Tongue (tissue), 2 donors: ENCODE measurements around the gene LIN37. TPM values are rescaled to one million over a fixed set of nuclear protein-coding genes. Genes with fewer than 3 reads are reported as not detected.
A peak's percentile ranks its signal among the peaks of the same experiment; 100 is the strongest.
"Not testable (repeated sequence)": the region's sequence is repeated elsewhere in the genome, so short reads cannot be mapped to it uniquely, and the experiment has no call there.

ENCODE experiments used
- DNase-seq: peaks from one replicate; pipeline ENCODE4 v3.0.0-alpha.2; 2015
- total RNA-seq: library from RNA; depleted of rRNA; stranded (reverse); fragments of >200 nt; gene quantifications from one replicate; pipeline ENCODE4 v1.2.3, GENCODE V29; 2014

LIN37 gene
- total RNA-seq, 1 donor from 2014 or later = 6.7 TPM

GRCh38 chr19:35789978-35790944 is 41.9 kb downstream of the LIN37 start:
- no peak for DNase-seq

- DNase-seq = no peak
Observed at GRCh38 chr19:35790981-35791813, 42.8 kb downstream of the LIN37 start.

DNA sequence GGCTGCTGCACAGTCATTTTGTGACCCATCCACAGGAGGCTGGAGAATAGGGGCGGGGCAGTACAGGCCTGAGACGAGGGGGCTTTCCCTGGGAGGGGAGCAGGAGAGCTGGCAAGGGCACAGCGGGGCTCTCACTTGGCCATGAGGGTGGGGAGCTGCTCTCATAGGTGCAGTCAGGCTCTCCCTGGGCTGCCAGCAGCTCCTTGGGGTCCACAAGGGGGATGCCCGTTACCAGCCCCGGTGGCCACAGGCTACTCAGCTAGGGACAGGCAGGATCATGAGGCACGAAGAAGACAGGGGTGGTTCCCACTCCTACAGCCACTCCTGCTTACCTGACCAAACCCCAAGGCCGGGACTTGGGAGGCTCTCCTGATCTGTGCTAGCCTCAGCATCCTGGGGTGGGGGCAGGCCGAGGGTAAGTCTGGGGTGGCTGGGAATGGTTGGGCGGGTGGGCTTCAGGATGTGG is 43.5 kb downstream of the LIN37 start:
- no peak for DNase-seq

DNA sequence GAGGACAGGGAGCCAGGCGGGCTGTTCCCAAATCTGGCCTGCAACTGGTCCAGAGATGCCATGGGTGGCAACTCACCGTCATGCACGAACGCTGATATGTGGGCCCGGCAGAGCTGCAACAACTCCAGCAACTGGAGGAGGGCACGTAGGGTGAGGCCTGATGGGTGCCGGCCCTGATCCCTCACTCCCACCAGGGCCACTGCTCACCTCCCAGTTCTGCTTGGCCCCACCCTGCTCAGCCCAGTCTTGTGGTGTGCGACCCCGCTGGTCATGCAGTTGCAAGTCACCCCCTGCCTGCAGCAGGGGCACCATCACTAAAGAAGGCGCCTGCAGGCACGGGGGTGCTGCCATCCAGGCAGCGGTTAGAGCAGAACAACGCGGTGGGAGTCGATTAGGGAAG is 43.9 kb downstream of the LIN37 start:
- DNase-seq = no peak

DNA sequence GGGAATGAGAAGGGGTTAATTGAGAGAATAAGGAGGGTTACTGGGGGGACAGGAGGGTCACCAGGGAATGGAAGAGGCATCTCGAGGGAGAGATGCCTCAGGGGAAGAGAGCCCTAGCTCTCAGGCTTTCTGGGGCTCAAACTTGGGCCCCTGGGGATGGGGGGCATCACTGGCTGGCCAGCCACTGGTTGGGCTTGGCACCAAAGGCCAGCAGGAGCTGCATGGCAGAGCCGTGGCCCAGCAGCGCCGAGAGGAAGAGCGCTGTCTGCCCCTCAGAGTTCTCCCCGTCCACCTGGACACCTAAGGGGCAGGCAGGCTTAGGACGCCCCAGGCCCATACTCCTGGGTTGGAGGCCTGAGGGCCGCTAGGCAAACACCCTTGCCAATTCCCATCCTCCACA is 44.5 kb downstream of the LIN37 start:
- no peak for DNase-seq

DNA sequence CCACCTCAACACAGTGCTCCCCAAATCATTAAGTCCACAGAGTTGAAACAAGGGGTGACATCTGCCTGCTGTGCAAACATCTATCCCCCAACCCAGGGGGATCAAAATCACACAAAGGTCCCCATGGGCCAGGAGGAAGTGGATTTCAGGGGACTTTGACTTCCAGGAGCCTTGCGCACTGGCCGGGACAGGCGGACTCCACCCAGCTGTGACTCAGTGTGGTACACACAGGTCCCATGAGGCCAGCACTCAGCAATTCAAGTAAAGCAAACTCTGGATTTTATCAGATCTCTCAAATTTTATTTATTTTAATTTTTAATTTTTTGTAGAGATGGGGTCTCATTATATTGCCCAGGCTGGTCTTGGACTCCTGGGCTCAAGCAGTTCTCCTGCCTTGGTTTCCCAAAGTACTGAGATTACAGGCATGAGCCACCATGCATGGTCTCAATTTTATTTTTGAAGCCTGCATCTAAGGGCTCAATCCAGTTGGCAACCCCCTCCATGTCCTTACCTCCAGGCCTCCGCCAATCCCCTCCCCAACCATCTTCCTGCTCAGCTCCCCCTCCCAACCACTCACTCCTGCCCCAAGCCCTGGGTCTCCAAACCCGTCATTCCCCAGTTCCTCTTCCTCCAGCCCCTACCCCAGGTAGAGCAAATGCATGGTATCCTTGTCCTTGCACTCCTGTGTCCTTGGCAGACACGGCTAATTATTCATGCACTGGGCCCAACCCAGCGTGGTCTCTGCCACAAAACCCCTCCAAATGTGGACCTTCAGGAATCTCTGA is 45.2 kb downstream of the LIN37 start:
- no peak for DNase-seq

GRCh38 chr19:35795564-35795963 is 47.2 kb downstream of the LIN37 start:
- DNase-seq = not testable (repeated sequence)

DNA sequence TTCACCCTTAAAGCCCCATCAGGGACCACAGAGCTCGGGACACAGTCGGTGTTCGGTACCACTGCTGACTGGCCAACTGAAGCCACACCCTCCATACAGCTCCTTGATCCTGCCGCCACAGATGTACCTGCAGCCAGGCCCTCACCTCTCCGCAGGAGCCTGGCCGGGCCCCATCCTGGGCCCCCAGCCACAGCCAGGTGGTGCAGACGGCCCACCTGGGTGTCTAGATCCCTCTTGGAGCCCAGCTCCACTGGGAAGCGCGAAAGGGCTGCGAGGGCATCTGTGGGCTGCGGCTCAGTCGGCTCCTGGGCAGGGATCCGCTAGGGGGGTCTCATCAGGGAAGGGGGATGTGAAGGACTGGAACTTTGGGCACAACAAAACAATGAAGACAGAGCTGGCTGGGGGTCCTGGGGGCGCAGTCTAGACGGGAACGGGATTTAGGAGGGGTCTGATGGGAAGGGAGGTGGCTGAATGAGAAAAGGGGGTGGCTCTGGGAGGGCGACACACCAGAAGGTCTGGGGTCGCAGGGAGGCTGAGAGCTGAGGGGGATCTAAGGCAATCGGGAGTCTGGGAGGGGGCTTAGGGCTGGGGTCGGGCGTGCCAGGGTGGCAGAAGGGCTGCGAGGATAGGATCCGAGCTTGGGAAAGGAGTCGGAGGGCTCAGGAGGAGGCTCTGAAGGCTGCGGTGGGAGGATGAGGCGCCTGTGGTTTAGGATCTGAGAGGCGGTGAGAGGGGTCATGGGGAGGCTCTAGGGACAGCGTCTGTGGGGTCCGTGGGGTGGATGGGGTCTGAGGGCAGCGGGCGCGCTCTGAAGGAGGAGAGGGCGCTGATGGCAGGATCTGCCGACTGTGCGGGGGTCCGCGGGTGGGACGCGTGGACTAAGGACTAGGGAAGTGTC is 48.5 kb downstream of the LIN37 start:
- DNase-seq = no peak

DNA sequence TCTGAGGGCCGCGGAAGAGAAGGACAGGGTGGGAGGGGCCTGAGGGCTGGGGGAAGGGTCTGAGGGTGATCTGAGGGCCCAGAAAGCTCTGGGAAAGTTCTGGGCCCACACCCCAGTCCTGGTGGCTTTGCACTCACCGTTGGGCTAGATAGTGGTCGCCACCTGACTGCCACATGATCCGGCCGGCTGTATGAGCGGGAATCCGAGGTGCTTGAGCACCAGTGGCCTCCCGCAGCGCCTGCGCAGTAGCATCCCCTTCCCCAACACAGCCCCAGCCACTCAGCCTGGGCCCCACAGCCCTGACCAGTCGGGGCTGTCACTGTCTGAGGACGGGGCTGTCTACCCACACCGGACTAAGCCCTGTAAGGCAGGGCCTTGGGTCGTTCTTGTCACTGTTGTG is 49.3 kb downstream of the LIN37 start:
- peak; percentile 38 for DNase-seq

DNA sequence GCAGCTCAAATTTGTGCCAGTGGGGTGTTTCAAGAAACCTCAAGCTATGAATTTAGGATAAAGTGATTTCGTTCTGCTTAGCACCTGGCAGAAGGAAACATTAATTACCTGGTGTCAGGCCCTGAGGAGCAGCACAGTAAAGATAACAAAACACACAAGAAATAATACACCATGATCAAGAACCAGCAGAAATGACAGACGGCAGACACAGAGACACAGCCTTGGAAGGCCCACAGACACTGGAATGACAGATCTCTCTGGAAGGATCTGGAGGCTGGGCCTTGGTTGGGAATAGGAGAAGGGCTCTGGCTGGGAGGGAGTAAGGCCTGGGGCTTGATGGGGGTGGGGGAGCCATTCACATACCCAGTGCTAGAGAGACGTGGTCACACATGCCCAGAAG is 53.5 kb downstream of the LIN37 start:
- DNase-seq = no peak

Other genes starting within 250 kb of the LIN37 start
- gene DMKN, start 234.9 kb upstream of the LIN37 start, total RNA-seq = 25.7 TPM
- gene SBSN, start 220.3 kb upstream of the LIN37 start, total RNA-seq = 15.6 TPM
- gene GAPDHS, start 215.1 kb upstream of the LIN37 start, total RNA-seq = not detected
- gene TMEM147, start 202.9 kb upstream of the LIN37 start, total RNA-seq = 30.6 TPM
- gene ATP4A, start 184.9 kb upstream of the LIN37 start, total RNA-seq = not detected
- not detected for gene PMIS2, start 162.4 kb upstream of the LIN37 start, total RNA-seq
- 10.8 TPM for gene HAUS5, start 135.8 kb upstream of the LIN37 start, total RNA-seq
- 39.9 TPM for gene RBM42, start 119.5 kb upstream of the LIN37 start, total RNA-seq
- gene ETV2, start 106.8 kb upstream of the LIN37 start, total RNA-seq = not detected
- gene COX6B1, start 100.3 kb upstream of the LIN37 start, total RNA-seq = 440 TPM
- gene UPK1A, start 82.1 kb upstream of the LIN37 start, total RNA-seq = not detected
- gene ZBTB32, start 44.0 kb upstream of the LIN37 start, total RNA-seq = not detected
- 13.1 TPM for gene KMT2B, start 30.6 kb upstream of the LIN37 start, total RNA-seq
- gene IGFLR1, start 6.1 kb upstream of the LIN37 start, total RNA-seq = 2.3 TPM
- gene U2AF1L4, start 3.2 kb upstream of the LIN37 start, total RNA-seq = 11.3 TPM
- 4.2 TPM for gene PSENEN, start 2.9 kb upstream of the LIN37 start, total RNA-seq
- 152 TPM for gene HSPB6, start 8.5 kb downstream of the LIN37 start, total RNA-seq
- gene PROSER3, start 9.6 kb downstream of the LIN37 start, total RNA-seq = 4.4 TPM
- gene ARHGAP33, start 27.0 kb downstream of the LIN37 start, total RNA-seq = 26.3 TPM
- gene PRODH2, start 64.3 kb downstream of the LIN37 start, total RNA-seq = not detected
- not detected for gene NPHS1, start 103.9 kb downstream of the LIN37 start, total RNA-seq
- gene KIRREL2, start 108.3 kb downstream of the LIN37 start, total RNA-seq = 0.51 TPM
- gene APLP1, start 120.0 kb downstream of the LIN37 start, total RNA-seq = 6.3 TPM
- 2.5 TPM for gene NFKBID, start 152.0 kb downstream of the LIN37 start, total RNA-seq
- gene HCST, start 154.0 kb downstream of the LIN37 start, total RNA-seq = not detected
- gene TYROBP, start 159.7 kb downstream of the LIN37 start, total RNA-seq = 3.6 TPM
- gene LRFN3, start 187.8 kb downstream of the LIN37 start, total RNA-seq = 3.0 TPM
- 20.8 TPM for gene SDHAF1, start 246.6 kb downstream of the LIN37 start, total RNA-seq